ENCODE results near the gene SORCS2.
A peak's percentile ranks its signal among the peaks of the same experiment; 100 is the strongest.

The SORCS2 gene

GRCh38 chr4:7612311-7612897 lies 420.1 kb downstream of the SORCS2 start:
- H3K4me1 ChIP-seq (ENCODE audit: insufficient read depth, insufficient read length) = no peaks in the 10 kb centered on the region
- no peaks in the 10 kb centered on the region for H3K9me3 ChIP-seq (ENCODE audit: insufficient read depth, low read length)
- H3K36me3 ChIP-seq (ENCODE audit: insufficient read depth, insufficient read length, low read length) = no peaks in the 10 kb centered on the region
- peaks cover 9% of the 10 kb centered on the region for H3K27me3 ChIP-seq (ENCODE audit: insufficient read depth, insufficient read length)
- no peak overlapping the region for H3K9ac ChIP-seq (ENCODE audit: insufficient read length, low read depth)
- DNase-seq (ENCODE audit: low read depth, low spot score) = no peak
- no peak for TF ChIP-seq ZNF274 (IDR thresholded peaks at IDR 0.05; ENCODE audit: low read depth, low read length)
- no peak for TF ChIP-seq YY1 (IDR thresholded peaks at IDR 0.05; ENCODE audit: insufficient read depth, insufficient read length)
- no peak for TF ChIP-seq SUZ12 (IDR thresholded peaks at IDR 0.05; ENCODE audit: extremely low read depth, insufficient read depth, insufficient read length)
- H3K4me3 ChIP-seq (ENCODE audit: insufficient read length, low read depth) = no peak overlapping the region

DNA sequence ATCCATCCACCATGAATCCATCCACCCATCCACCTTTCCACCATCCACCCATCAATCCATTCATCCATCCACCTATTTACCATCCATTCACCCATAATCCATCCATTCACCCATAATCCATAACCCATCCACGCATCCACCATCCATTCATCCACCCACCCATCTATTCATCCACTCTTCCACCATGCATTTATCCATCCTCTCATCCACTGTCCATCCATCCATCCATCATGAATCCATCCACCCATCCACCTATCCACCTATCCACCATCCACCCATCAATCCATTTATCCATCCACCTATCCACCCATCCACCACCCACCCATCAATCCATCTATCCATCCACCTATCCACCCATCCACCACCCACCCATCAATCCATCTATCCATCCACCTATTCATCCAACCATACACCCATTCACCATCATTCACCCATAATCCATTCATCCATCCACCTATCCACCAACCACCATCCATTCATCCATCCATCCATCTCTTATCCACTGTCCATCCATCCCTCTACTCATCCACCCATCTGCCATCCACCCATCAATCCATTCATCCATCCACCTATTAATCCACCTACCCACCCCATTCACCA lies 422.1 kb downstream of the SORCS2 start:
- Histone ChIP-seq H3K27me3 (ENCODE audit: insufficient read depth, insufficient read length) (peaks cover 15% of the 10 kb centered on the region), H3K4me1 (ENCODE audit: insufficient read depth, insufficient read length) (no peaks in the 10 kb centered on the region), H3K36me3 (ENCODE audit: insufficient read depth, insufficient read length, low read length) (no peaks in the 10 kb centered on the region), H3K4me3 (ENCODE audit: insufficient read length, low read depth) (no peak overlapping the region), H3K9ac (ENCODE audit: insufficient read length, low read depth) (no peak overlapping the region), H3K9me3 (ENCODE audit: insufficient read depth, low read length) (no peaks in the 10 kb centered on the region)
- no peak for TF ChIP-seq YY1 (IDR thresholded peaks at IDR 0.05; ENCODE audit: insufficient read depth, insufficient read length)
- TF ChIP-seq SUZ12 (IDR thresholded peaks at IDR 0.05; ENCODE audit: extremely low read depth, insufficient read depth, insufficient read length) = no peak
- no peak for TF ChIP-seq ZNF274 (IDR thresholded peaks at IDR 0.05; ENCODE audit: low read depth, low read length)
- no peak for DNase-seq (ENCODE audit: low read depth, low spot score)

GRCh38 chr4:7616193-7616592 lies 423.9 kb downstream of the SORCS2 start:
- Histone ChIP-seq H3K4me1 (ENCODE audit: insufficient read depth, insufficient read length) (peaks cover 6% of the 10 kb centered on the region), H3K9me3 (ENCODE audit: insufficient read depth, low read length) (no peaks in the 10 kb centered on the region), H3K4me3 (ENCODE audit: insufficient read length, low read depth) (no peak overlapping the region), H3K27me3 (ENCODE audit: insufficient read depth, insufficient read length) (peaks cover 15% of the 10 kb centered on the region), H3K9ac (ENCODE audit: insufficient read length, low read depth) (no peak overlapping the region), H3K36me3 (ENCODE audit: insufficient read depth, insufficient read length, low read length) (no peaks in the 10 kb centered on the region)
- TF ChIP-seq SUZ12 (IDR thresholded peaks at IDR 0.05; ENCODE audit: extremely low read depth, insufficient read depth, insufficient read length) = no peak
- DNase-seq (ENCODE audit: low read depth, low spot score) = no peak

DNA sequence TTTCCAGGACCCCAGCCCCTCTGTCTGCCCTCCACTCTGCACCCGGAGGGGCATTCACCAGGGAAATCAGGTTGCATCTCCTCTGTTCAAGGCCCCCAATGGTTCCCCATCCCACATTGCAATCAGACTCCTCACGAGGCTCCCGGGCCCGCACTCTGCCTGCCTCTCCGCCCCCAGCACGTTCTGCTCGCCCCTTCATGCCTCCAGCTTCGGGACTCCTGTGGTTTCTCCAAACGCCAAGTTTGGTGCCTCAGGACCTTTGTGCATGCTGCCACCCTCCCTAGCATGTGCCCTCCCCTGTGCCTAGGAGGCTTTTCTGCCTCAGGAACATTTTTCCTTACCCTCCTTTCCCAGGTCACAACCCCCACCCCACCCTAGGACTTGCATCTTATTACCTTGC lies 426.0 kb downstream of the SORCS2 start:
- TF ChIP-seq YY1 (IDR thresholded peaks at IDR 0.05; ENCODE audit: insufficient read depth, insufficient read length) (no peak), SUZ12 (IDR thresholded peaks at IDR 0.05; ENCODE audit: extremely low read depth, insufficient read depth, insufficient read length) (no peak), ZNF274 (IDR thresholded peaks at IDR 0.05; ENCODE audit: low read depth, low read length) (no peak)
- Histone ChIP-seq H3K27me3 (ENCODE audit: insufficient read depth, insufficient read length) (peaks cover 15% of the 10 kb centered on the region), H3K4me1 (ENCODE audit: insufficient read depth, insufficient read length) (peaks cover 6% of the 10 kb centered on the region), H3K9me3 (ENCODE audit: insufficient read depth, low read length) (no peaks in the 10 kb centered on the region), H3K9ac (ENCODE audit: insufficient read length, low read depth) (no peak overlapping the region), H3K36me3 (ENCODE audit: insufficient read depth, insufficient read length, low read length) (no peaks in the 10 kb centered on the region), H3K4me3 (ENCODE audit: insufficient read length, low read depth) (no peak overlapping the region)
- DNase-seq (ENCODE audit: low read depth, low spot score) = no peak

DNA sequence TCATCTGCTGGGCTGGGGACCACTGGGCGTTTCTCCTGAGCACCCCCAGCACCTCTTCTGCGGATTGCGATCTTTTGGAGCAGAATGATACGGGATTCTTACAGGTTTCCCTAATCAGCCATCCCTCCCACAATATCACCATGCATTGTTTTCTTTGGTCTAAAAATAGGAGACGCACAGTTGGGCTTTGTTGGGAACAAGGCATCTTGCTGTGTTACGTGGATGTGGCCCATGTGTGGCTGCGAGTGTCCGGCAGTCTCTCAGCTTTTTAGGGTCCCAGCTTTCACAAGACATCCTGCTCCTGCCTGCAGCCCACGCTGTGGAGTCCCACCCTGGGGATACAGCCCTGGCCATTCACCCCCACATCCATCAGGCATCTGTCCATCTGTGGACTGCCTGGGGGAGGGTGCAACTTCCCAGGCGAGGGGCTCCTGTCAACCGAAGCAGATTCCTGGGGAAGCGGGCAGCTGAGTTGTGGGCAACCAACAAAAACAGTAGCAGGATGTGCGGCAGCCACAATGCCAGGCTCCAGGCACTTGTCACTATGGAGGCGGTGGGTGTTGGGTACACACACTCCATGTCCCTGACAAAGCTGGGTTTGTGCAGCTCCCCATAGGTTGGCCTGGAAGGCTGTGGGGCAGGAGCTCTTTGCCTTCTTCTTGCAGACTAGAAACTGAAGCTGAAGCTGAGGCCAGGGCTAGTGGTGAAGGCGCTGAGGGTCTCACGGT lies 427.9 kb downstream of the SORCS2 start:
- peak overlapping the region; percentile 12 for H3K9ac ChIP-seq (ENCODE audit: insufficient read length, low read depth)
- no peak for TF ChIP-seq ZNF274 (IDR thresholded peaks at IDR 0.05; ENCODE audit: low read depth, low read length)
- TF ChIP-seq SUZ12 (IDR thresholded peaks at IDR 0.05; ENCODE audit: extremely low read depth, insufficient read depth, insufficient read length) = no peak
- TF ChIP-seq YY1 (IDR thresholded peaks at IDR 0.05; ENCODE audit: insufficient read depth, insufficient read length) = no peak
- H3K27me3 ChIP-seq (ENCODE audit: insufficient read depth, insufficient read length) = peaks cover 16% of the 10 kb centered on the region
- H3K36me3 ChIP-seq (ENCODE audit: insufficient read depth, insufficient read length, low read length) = no peaks in the 10 kb centered on the region
- H3K9me3 ChIP-seq (ENCODE audit: insufficient read depth, low read length) = no peaks in the 10 kb centered on the region
- DNase-seq (ENCODE audit: low read depth, low spot score) = no peak
- H3K4me3 ChIP-seq (ENCODE audit: insufficient read length, low read depth) = no peak overlapping the region
- H3K4me1 ChIP-seq (ENCODE audit: insufficient read depth, insufficient read length) = peaks cover 6% of the 10 kb centered on the region

GRCh38 chr4:7620814-7621176 lies 428.5 kb downstream of the SORCS2 start:
- Histone ChIP-seq H3K9me3 (ENCODE audit: insufficient read depth, low read length) (no peaks in the 10 kb centered on the region), H3K27me3 (ENCODE audit: insufficient read depth, insufficient read length) (peaks cover 12% of the 10 kb centered on the region), H3K4me1 (ENCODE audit: insufficient read depth, insufficient read length) (peaks cover 6% of the 10 kb centered on the region), H3K9ac (ENCODE audit: insufficient read length, low read depth) (no peak overlapping the region), H3K36me3 (ENCODE audit: insufficient read depth, insufficient read length, low read length) (no peaks in the 10 kb centered on the region), H3K4me3 (ENCODE audit: insufficient read length, low read depth) (no peak overlapping the region)
- DNase-seq (ENCODE audit: low read depth, low spot score) = no peak
- TF ChIP-seq SUZ12 (IDR thresholded peaks at IDR 0.05; ENCODE audit: extremely low read depth, insufficient read depth, insufficient read length) = no peak
- no peak for TF ChIP-seq YY1 (IDR thresholded peaks at IDR 0.05; ENCODE audit: insufficient read depth, insufficient read length)
- no peak for TF ChIP-seq ZNF274 (IDR thresholded peaks at IDR 0.05; ENCODE audit: low read depth, low read length)

DNA sequence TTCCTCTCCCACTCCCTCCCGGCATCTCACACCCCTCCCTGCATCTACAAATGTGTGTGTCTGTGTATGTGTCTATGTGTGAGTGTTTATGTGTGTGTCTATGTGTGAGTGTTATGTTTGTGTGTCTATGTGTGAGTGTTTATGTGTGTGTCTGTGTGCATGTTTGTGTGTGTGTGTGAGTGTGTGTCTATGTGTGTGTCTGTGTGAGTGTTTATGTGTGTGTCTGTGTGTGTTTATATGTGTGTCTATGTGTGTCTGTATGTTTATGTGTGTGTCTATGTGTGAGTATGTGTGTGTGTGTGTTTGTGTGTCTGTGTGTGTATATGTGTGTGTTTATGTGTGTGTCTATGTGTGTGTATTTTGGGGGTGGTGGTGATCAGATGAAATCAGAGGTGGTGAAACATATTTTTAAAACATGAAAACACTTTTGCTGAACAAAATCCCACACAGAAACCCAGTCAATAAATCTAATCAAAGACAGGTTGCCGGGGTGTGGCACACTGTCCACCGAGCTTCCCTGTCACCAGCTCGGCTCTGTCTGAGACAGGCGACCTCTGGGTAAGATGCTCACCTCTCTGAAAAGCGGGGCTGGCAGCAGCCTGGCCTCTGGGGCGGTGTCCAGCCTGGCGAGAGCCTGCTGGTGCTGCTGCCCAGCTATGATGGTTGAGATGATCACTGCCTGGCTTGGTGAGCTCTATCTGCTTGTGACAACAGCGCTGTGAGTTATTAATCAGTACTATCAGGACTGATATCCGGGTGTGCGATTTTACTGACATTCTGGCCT lies 429.1 kb downstream of the SORCS2 start:
- DNase-seq (ENCODE audit: low read depth, low spot score) = no peak
- TF ChIP-seq SUZ12 (IDR thresholded peaks at IDR 0.05; ENCODE audit: extremely low read depth, insufficient read depth, insufficient read length) (no peak), ZNF274 (IDR thresholded peaks at IDR 0.05; ENCODE audit: low read depth, low read length) (no peak), YY1 (IDR thresholded peaks at IDR 0.05; ENCODE audit: insufficient read depth, insufficient read length) (no peak)
- Histone ChIP-seq H3K9me3 (ENCODE audit: insufficient read depth, low read length) (no peaks in the 10 kb centered on the region), H3K4me1 (ENCODE audit: insufficient read depth, insufficient read length) (peaks cover 6% of the 10 kb centered on the region), H3K4me3 (ENCODE audit: insufficient read length, low read depth) (no peak overlapping the region), H3K27me3 (ENCODE audit: insufficient read depth, insufficient read length) (peaks cover 12% of the 10 kb centered on the region), H3K9ac (ENCODE audit: insufficient read length, low read depth) (no peak overlapping the region), H3K36me3 (ENCODE audit: insufficient read depth, insufficient read length, low read length) (no peaks in the 10 kb centered on the region)
